Measurements from ENCODE around the gene COLEC12.

Gene COLEC12

DNA sequence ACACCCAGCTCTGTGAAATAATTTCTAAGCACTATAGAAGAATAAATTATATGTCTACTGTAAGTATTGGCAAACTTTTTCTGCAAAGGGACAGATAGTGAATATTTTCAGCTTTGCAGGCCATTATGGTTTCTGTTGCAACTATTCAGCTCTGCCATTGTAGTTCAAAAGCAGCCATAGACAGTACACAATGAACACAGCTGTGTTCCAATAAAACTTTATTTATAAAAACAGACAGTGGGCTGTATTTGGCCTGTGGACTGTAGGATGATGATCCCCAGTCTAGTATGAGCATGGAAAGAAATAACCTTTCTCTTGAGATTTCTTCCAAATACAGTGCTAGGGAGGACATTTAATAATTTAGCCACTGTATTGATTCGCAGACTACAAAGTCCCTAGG, 197.5 kb downstream of the COLEC12 start:
- TF ChIP-seq RAD21 (IDR thresholded peaks at IDR 0.05; ENCODE audit: low read depth) (no peak), FOXM1 (IDR thresholded peaks at IDR 0.05; ENCODE audit: borderline replicate concordance, low read depth) (no peak), TCF12 (IDR thresholded peaks at IDR 0.05; ENCODE audit: low read depth) (no peak), ZBTB7A (IDR thresholded peaks at IDR 0.05; ENCODE audit: low read depth) (no peak), TAF1 (IDR thresholded peaks at IDR 0.05; ENCODE audit: low read depth) (no peak), EP300 (IDR thresholded peaks at IDR 0.05; ENCODE audit: borderline replicate concordance) (no peak), REST (IDR thresholded peaks at IDR 0.05; ENCODE audit: low read depth) (no peak), CREB1 (IDR thresholded peaks at IDR 0.05; ENCODE audit: low read depth) (no peak), YY1 (IDR thresholded peaks at IDR 0.05; ENCODE audit: low read depth) (no peak), EGR1 (IDR thresholded peaks at IDR 0.05) (no peak)
- TF ChIP-seq, protein P1, sequence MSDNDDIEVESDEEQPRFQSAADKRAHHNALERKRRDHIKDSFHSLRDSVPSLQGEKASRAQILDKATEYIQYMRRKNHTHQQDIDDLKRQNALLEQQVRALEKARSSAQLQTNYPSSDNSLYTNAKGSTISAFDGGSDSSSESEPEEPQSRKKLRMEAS (IDR thresholded peaks at IDR 0.05): no peak
- TF ChIP-seq, protein P2, sequence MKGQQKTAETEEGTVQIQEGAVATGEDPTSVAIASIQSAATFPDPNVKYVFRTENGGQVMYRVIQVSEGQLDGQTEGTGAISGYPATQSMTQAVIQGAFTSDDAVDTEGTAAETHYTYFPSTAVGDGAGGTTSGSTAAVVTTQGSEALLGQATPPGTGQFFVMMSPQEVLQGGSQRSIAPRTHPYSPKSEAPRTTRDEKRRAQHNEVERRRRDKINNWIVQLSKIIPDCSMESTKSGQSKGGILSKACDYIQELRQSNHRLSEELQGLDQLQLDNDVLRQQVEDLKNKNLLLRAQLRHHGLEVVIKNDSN (IDR thresholded peaks at IDR 0.05): no peak

DNA sequence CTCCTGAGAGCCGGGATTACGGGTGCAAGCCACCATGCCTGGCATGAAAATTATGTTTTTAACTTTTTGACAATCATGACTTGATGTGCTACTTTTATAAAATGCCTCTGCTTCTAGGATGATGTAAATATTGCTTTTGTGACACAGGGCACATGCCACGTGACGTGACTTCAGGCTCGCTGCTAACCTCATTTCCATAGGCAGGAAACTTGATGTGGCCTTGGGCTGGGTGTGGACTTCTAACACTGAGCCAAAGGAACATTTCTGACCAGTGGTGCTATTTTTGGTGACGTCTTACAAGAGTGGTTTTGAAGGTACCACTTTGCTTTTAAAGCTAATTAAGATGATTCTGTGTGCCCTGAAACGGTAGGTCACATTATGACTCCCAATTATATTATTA, 198.4 kb downstream of the COLEC12 start:
- TF ChIP-seq TEAD4 (IDR thresholded peaks at IDR 0.05) (no peak), YY1 (IDR thresholded peaks at IDR 0.05; ENCODE audit: low read depth) (no peak), EP300 (IDR thresholded peaks at IDR 0.05; ENCODE audit: borderline replicate concordance) (no peak), RAD21 (IDR thresholded peaks at IDR 0.05; ENCODE audit: low read depth) (no peak), TCF12 (IDR thresholded peaks at IDR 0.05; ENCODE audit: low read depth) (no peak), FOXM1 (IDR thresholded peaks at IDR 0.05; ENCODE audit: borderline replicate concordance, low read depth) (no peak), ZBTB7A (IDR thresholded peaks at IDR 0.05; ENCODE audit: low read depth) (no peak), NFIC (IDR thresholded peaks at IDR 0.05) (no peak), TAF1 (IDR thresholded peaks at IDR 0.05; ENCODE audit: low read depth) (no peak), CREB1 (IDR thresholded peaks at IDR 0.05; ENCODE audit: low read depth) (no peak), REST (IDR thresholded peaks at IDR 0.05; ENCODE audit: low read depth) (no peak)
- TF ChIP-seq, protein P1 (IDR thresholded peaks at IDR 0.05): no peak

- TF ChIP-seq CEBPB (IDR thresholded peaks at IDR 0.05) (no peak), FOXM1 (IDR thresholded peaks at IDR 0.05; ENCODE audit: borderline replicate concordance, low read depth) (no peak), REST (IDR thresholded peaks at IDR 0.05; ENCODE audit: low read depth) (no peak), ZBTB7A (IDR thresholded peaks at IDR 0.05; ENCODE audit: low read depth) (no peak), TEAD4 (IDR thresholded peaks at IDR 0.05) (no peak), TAF1 (IDR thresholded peaks at IDR 0.05; ENCODE audit: low read depth) (no peak), RAD21 (IDR thresholded peaks at IDR 0.05; ENCODE audit: low read depth) (no peak), CREB1 (IDR thresholded peaks at IDR 0.05; ENCODE audit: low read depth) (no peak), TCF12 (IDR thresholded peaks at IDR 0.05; ENCODE audit: low read depth) (no peak), YY1 (IDR thresholded peaks at IDR 0.05; ENCODE audit: low read depth) (no peak), EP300 (IDR thresholded peaks at IDR 0.05; ENCODE audit: borderline replicate concordance) (no peak), EGR1 (IDR thresholded peaks at IDR 0.05) (no peak)
- TF ChIP-seq, protein P2 (IDR thresholded peaks at IDR 0.05): no peak
- TF ChIP-seq, protein P1 (IDR thresholded peaks at IDR 0.05): no peak
These were observed 202.6 kb downstream of the COLEC12 start for GRCh38 chr18:297936-298335.

DNA sequence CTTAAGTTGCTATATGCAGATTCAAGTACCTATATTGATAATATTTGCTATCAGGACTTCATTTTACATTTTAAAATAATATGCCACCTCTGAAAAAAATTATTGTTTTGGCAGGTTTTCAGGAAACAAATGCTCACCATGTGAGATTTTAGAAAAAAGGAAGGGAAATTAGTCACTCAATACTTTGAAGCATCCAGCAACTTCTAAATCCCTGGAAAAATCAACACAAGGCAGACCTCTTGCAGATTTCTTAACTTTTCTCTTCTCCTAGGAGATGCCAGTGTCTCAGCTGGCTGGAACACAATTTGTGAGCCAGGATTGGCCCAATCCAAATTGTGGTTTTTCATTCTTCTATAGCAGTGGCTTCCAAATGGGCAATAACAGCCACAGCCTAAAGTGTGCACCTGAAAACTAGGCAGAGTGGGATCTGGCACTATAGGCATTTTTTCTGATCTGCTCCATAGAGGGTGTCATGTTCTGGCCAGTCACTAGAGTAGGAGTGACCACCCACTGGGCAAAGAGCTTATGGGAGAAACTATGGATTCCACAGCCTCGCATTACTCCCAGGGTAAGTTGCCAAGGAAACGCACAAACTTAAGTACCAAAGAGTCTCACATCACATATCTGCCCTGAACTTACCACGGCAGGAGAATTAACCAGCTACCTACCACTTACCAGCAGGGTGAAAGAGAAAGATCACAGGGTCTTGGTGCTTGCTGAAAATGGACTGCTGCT, 204.6 kb downstream of the COLEC12 start:
- TF ChIP-seq TAF1 (IDR thresholded peaks at IDR 0.05; ENCODE audit: low read depth) (no peak), CREB1 (IDR thresholded peaks at IDR 0.05; ENCODE audit: low read depth) (no peak), TEAD4 (IDR thresholded peaks at IDR 0.05) (no peak), ZBTB7A (IDR thresholded peaks at IDR 0.05; ENCODE audit: low read depth) (no peak), RAD21 (IDR thresholded peaks at IDR 0.05; ENCODE audit: low read depth) (no peak), TCF12 (IDR thresholded peaks at IDR 0.05; ENCODE audit: low read depth) (no peak), NFIC (IDR thresholded peaks at IDR 0.05) (no peak), REST (IDR thresholded peaks at IDR 0.05; ENCODE audit: low read depth) (no peak), CEBPB (IDR thresholded peaks at IDR 0.05) (no peak), EP300 (IDR thresholded peaks at IDR 0.05; ENCODE audit: borderline replicate concordance) (no peak), FOXM1 (IDR thresholded peaks at IDR 0.05; ENCODE audit: borderline replicate concordance, low read depth) (no peak), YY1 (IDR thresholded peaks at IDR 0.05; ENCODE audit: low read depth) (no peak), EGR1 (IDR thresholded peaks at IDR 0.05) (no peak)
- TF ChIP-seq, protein P1 (IDR thresholded peaks at IDR 0.05): no peak
- TF ChIP-seq, protein P2 (IDR thresholded peaks at IDR 0.05): no peak
